VCaP (cell line): ENCODE results near the gene CCDC6.

ENCODE experiments used
- H3K27ac ChIP-seq: fragments of 450-650 bp; 2 replicates; pipeline ENCODE4 v1.5.1; 2017
- TF ChIP-seq, protein P1 (sequence below): fragments of 450-650 bp; conservative IDR thresholded peaks from 2 replicates; pipeline ENCODE4 v1.5.1; 2017; ENCODE audit warnings: mild to moderate bottlenecking, moderate library complexity

CCDC6 gene

DNA sequence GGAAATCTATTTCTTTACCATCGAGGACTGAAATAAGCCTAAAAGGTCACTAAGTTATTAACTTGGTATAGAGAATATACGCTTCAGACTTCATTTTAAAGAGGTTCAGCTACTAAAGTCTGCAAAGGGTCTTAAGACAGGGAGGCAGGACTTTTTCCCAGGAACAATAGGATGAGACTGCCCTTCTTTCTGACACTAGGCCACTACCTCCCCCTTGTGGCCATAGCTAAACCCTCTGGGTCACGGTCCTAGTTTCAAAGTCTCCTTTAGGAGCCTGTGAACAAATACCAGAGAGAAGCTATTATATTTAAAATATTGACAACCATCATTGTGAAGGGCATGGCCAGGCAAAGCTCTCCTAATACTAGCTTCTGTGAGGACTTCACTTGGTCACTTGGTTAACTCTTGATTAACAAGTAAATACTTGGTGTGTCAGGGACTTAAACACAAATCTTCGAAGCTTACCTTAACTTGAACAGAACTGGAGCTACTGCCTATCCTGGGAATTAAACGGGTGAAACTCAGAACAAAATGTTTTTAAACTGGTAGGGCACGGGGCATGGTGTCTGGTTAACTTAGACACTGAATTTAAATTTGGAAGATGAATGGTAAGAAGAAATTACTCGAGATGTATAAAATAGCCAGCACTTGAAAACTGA, 75.6 kb downstream of the CCDC6 start:
- TF ChIP-seq, protein P1, sequence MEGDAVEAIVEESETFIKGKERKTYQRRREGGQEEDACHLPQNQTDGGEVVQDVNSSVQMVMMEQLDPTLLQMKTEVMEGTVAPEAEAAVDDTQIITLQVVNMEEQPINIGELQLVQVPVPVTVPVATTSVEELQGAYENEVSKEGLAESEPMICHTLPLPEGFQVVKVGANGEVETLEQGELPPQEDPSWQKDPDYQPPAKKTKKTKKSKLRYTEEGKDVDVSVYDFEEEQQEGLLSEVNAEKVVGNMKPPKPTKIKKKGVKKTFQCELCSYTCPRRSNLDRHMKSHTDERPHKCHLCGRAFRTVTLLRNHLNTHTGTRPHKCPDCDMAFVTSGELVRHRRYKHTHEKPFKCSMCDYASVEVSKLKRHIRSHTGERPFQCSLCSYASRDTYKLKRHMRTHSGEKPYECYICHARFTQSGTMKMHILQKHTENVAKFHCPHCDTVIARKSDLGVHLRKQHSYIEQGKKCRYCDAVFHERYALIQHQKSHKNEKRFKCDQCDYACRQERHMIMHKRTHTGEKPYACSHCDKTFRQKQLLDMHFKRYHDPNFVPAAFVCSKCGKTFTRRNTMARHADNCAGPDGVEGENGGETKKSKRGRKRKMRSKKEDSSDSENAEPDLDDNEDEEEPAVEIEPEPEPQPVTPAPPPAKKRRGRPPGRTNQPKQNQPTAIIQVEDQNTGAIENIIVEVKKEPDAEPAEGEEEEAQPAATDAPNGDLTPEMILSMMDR: peak; percentile 90
- H3K27ac ChIP-seq: no peak overlapping the region

DNA sequence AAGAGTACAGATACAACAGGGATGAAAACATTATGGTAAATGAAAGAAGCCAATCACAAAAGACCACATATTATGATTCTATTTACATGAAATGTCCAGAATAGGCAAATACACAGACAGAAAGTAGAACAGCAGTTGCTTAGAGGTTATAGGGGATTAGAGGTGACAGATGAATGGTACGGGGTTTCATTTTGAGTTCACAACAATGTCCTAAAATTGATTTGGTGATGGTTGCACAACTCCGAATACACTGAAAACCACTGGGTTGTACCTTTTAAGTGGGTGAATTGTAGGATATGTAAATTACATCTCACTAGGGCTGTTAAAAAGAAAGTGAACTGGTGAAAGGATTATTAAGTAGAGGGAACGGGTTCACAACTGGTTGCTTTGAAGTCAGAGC, 76.8 kb downstream of the CCDC6 start:
- H3K27ac ChIP-seq: no peak overlapping the region
- TF ChIP-seq, protein P1: no peak

DNA sequence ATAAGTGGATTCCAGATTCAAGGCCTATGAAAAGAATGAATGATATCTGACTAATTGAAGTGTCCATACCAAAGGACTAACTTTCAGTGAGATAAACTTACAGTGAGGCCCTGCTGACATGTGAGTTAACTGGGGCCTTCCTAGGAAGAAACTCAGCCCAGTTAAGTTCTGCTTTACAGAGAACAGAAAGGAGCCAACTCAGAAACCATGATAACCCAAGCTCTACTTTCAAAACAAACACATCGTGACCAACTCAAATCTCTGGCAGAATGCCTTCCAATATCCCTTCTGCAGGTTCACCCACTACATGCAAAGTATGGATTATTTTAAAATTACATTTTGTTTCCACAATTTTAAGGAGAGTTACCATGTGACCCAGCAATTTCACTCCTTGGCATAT, 77.3 kb downstream of the CCDC6 start:
- H3K27ac ChIP-seq: no peak overlapping the region
- TF ChIP-seq, protein P1: no peak

DNA sequence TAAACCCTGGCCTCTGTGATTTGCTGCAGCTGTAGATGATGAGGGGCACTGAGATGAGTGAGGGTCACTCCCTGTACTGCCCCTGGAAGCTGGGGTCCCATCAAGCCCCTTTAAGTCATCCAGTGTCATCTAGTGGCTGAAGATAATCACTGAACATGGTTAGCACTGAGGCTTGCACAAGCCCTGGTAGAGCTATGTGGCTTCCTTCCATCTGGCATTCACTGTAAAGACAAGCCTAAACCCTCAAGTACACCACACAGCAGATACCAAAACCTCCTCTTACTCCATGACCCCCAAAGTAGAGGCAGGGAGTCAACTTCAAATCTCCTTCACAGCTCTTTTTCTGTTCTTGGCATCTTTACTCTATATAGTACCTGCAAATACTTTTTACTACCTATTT, 80.4 kb downstream of the CCDC6 start:
- TF ChIP-seq, protein P1: no peak
- no peak overlapping the region for H3K27ac ChIP-seq

DNA sequence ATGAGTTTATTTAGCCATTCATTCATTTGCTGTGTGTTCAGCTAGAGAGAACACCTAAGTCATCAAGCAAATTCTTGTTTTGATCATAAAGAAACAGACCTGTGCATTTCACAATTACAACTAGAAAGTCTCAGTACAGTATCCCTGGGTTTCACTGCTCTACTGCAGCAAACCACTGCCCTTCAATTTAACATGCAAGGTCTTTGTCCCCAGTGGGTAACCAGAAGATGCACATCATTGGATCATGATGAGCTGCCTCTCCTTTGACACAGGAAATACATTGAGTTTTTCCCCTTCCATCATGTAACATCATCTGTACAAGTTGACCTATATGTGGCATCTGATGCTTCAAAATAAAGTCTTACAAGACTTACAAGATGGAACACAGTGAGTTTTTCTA, 82.6 kb downstream of the CCDC6 start:
- TF ChIP-seq, protein P1: no peak
- no peak overlapping the region for H3K27ac ChIP-seq

DNA sequence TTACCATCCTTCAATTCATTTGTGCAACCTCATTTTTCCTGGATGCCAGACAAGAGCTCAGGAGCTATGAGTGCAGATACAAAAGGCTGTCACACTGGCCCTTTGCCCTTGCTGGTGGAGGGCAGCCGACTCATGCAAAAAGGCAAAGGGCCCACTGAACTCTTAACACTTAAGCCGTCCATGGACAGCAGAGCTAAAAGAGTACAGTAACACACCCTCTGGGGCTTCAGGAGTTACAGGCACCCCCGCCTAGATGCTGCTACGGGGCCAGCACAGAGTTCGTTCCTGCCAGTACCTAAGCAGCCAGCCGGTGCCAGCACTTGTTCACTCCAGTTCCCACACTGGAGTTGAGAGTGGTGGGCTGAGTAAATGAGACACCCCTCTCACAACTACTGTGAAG, 83.2 kb downstream of the CCDC6 start:
- H3K27ac ChIP-seq: no peak overlapping the region
- TF ChIP-seq, protein P1: no peak

DNA sequence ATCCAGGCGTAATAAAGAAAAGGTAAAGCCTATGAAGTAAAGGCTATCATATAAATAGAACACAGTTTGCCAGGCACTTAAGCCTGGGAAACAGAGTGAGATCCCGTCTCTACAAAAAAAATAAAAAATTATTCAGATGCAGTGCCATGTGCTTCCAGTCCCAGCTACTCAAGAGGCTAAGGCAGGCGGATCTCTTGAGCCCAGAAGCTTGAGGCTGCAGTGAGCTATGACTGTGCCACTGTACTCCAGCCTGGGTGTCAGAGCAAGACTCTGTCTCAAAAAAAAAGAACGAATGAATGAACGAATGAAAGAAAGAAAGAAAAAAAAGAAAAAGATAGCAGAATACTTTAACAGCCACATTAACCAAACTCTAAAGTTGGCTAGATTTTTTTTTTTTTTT, 85.9 kb downstream of the CCDC6 start:
- TF ChIP-seq, protein P1: no peak
- H3K27ac ChIP-seq: no peak overlapping the region

DNA sequence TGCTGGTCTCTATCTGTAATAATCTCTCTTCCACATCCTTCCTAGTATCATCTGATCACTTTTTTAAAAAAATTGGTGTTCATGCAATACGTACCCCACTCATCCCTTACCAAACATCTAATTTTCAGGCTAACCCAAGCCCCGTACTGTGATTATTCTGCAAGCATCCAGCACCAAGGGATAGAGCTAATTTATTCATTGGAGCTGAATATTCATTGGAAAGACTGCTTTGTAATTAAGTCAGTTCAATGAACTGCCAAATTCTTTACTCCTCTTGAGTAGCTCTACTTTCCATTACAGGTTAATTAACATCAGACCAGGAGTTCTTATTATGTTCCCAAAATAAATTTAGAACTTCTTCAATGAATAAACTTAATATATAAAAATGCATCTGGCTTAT, 86.7 kb downstream of the CCDC6 start:
- H3K27ac ChIP-seq: no peak overlapping the region
- TF ChIP-seq, protein P1: no peak
